Lower leg skin (tissue), 4 donors: ENCODE results near the gene GPBAR1. TPM values are rescaled to one million over a fixed set of nuclear protein-coding genes. Genes with fewer than 3 reads are reported as not detected.

Experiments used
- DNase-seq, 2 donors: peaks; one replicate each; pipeline ENCODE4 v3.0.0-alpha.2; 2019; ENCODE audit warnings: low spot score in 2 of 2
- H3K4me3 ChIP-seq: fragments of 200-600 bp; sonication (generic); 2 replicates; pipeline ENCODE4 v1.5.1; 2017; ENCODE audit warnings: mild to moderate bottlenecking, low read depth; ENCODE audit not compliant: poor library complexity, severe bottlenecking
- CTCF ChIP-seq, 3 donors: fragments of 450-650 bp; IDR thresholded peaks; one replicate each; pipeline ENCODE4 v1.5.1; 2016; ENCODE audit warnings: antibody characterized with exemption in 3 of 3, mild to moderate bottlenecking in 3 of 3, moderate library complexity in 2 of 3
- POLR2A ChIP-seq, 2 donors: fragments of 450-650 bp; IDR thresholded peaks; one replicate each; pipeline ENCODE4 v1.6.1; 2016 to 2017; ENCODE audit warnings: antibody characterized with exemption in 2 of 2, mild to moderate bottlenecking in 1 of 2, moderate library complexity in 1 of 2
- WGBS, 2 donors: methylation state at CpG; one replicate each; pipeline ENCODE4 v1.1.5; 2018; 5-methylcytosine and 5-hydroxymethylcytosine counted together
- intact Hi-C: fragments of 100-400 bp; cut with DNase I; formaldehyde crosslinking; loops from one replicate; pipeline ENCODE4 v1.15.0; 2023; ENCODE audit warnings: low total_unique reads
- total RNA-seq, 4 donors: library from RNA; depleted of rRNA; stranded (reverse); fragments of >200 nt; gene quantifications; one replicate each; pipeline ENCODE4 v1.1.0, GENCODE V29; 2016

GPBAR1 gene, protein sequence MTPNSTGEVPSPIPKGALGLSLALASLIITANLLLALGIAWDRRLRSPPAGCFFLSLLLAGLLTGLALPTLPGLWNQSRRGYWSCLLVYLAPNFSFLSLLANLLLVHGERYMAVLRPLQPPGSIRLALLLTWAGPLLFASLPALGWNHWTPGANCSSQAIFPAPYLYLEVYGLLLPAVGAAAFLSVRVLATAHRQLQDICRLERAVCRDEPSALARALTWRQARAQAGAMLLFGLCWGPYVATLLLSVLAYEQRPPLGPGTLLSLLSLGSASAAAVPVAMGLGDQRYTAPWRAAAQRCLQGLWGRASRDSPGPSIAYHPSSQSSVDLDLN
- total RNA-seq = 1 to 10 TPM in 3 of 4 donors, under 1 TPM in 1; 0.34 to 1.7 (median 1.4) TPM

- intact Hi-C loops = loop anchor here (10.0 kb wide), 1 partner anchor 76 kb away; no protein-coding TSS in a partner anchor
- DNase-seq = peak in 1 of 2 donors; percentile 92
- TF ChIP-seq POLR2A (IDR thresholded peaks at IDR 0.05) (no peak), CTCF (IDR thresholded peaks at IDR 0.05) (no peak)
- H3K4me3 ChIP-seq = no peak within 1 kb of the TSS
- WGBS, 2 donors = 57 to 68% methylated on average over 7 to 9 of the region's 10 CpGs
Observed at GRCh38 chr2:218260742-218261422, at the start of gene GPBAR1. GPBAR1 (plus strand) TSS chr2:218261015; CDS start chr2:218262725, 1,710 bp downstream.

DNA sequence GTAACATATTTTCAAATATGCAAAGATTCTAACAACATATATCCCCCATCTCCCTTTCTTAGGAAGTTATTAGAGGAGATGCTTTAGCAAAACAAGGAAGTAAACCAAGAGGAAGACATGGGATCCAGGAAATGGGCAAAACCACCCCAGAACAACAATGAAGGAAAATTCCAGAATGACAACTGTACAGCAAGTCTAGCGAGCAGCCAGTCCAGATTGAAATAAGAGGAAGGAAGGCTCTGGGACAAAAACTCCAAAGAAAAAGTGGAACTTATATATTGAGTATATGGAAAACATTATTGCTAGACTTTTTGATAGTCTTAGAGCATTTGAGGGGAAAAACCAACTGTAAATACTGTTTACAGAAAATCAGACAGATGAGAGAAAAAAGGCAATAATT lies 46.7 kb upstream of the GPBAR1 start:
- intact Hi-C loops = no loop called here
- no peak overlapping the region for H3K4me3 ChIP-seq
- no peak for DNase-seq
- 81 to 93% methylated on average over 1 of the region's 1 CpG for WGBS, 2 donors
- TF ChIP-seq CTCF (IDR thresholded peaks at IDR 0.05) (no peak), POLR2A (IDR thresholded peaks at IDR 0.05) (no peak)

DNA sequence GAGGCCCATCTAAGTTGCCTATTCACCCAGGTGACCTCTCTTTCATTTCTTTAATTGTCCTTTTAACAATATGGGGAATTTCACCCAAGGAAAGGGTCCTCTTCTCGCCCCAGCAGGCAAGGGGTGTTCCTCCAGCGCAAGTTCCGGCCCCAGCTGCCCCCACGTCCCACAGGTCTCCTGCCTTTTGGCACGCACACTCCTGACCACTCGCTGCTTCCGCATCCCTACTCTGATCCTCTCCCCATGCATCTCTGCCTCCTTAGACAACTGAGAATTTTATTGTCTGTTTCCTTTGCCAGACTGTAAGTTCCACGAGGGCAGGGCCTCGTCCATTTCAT lies 44.5 kb upstream of the GPBAR1 start:
- intact Hi-C loops = no loop called here
- no peak for TF ChIP-seq CTCF (IDR thresholded peaks at IDR 0.05)
- no peak for TF ChIP-seq POLR2A (IDR thresholded peaks at IDR 0.05)
- WGBS, 2 donors = 50 to 64% methylated on average over 9 of the region's 9 CpGs
- DNase-seq = no peak
- peak overlapping the region; percentile 43 for H3K4me3 ChIP-seq

- intact Hi-C loops = no loop called here
- DNase-seq = peak; percentile 92 to 99
- H3K4me3 ChIP-seq = peak within 1 kb of the TSS; percentile 99
- 0% methylated on average over 24 to 34 of the region's 60 CpGs for WGBS, 2 donors
- TF ChIP-seq POLR2A (IDR thresholded peaks at IDR 0.05) (peak in 1 of 2 donors; percentile 71), CTCF (IDR thresholded peaks at IDR 0.05) (peak in 1 of 3 donors; percentile 48)
Observed at GRCh38 chr2:218216674-218217359, 44.0 kb upstream of the GPBAR1 start, which contains the start of gene ARPC2. ARPC2 (plus strand) TSS chr2:218217189; CDS start chr2:218217471, 282 bp downstream.

- peak; percentile 45 to 93 for DNase-seq
- intact Hi-C loops = no loop called here
- WGBS, 2 donors = 0 to 1% methylated on average over 47 of the region's 47 CpGs
- H3K4me3 ChIP-seq = peak overlapping the region; percentile 99
- TF ChIP-seq POLR2A (IDR thresholded peaks at IDR 0.05) (no peak), CTCF (IDR thresholded peaks at IDR 0.05) (peak in 1 of 3 donors; percentile 15)
Observed at GRCh38 chr2:218217360-218218267, 43.2 kb upstream of the GPBAR1 start.
